Activated CD8-positive, alpha-beta memory T cell treated with anti-CD3 and anti-CD28 coated beads for 4 hours (primary cell): ENCODE results near the gene CDKL4.
A peak's percentile ranks its signal among the peaks of the same experiment; 100 is the strongest.
"Not testable (repeated sequence)": the region's sequence is repeated elsewhere in the genome, so short reads cannot be mapped to it uniquely, and the experiment has no call there.

Source experiments
- DNase-seq, 2 donors: peaks; one replicate each; pipeline ENCODE4 v3.0.0-alpha.2; 2020; ENCODE audit warnings: low read depth in 2 of 2

Gene CDKL4

GRCh38 chr2:39232141-39232540 lies 11.6 kb downstream of the CDKL4 start:
- no peak for DNase-seq

- no peak for DNase-seq
Measured at GRCh38 chr2:39228413-39229209, 15.2 kb downstream of the CDKL4 start.

GRCh38 chr2:39227628-39228412 lies 15.9 kb downstream of the CDKL4 start:
- peak; percentile 52 to 69 for DNase-seq

GRCh38 chr2:39225567-39225966 lies 18.2 kb downstream of the CDKL4 start:
- DNase-seq, result no peak

GRCh38 chr2:39223909-39224308 lies 19.9 kb downstream of the CDKL4 start:
- no peak for DNase-seq

- no peak for DNase-seq
Measured at GRCh38 chr2:39221459-39221858, 22.3 kb downstream of the CDKL4 start.

- DNase-seq, result no peak
Measured at GRCh38 chr2:39220136-39220535, 23.6 kb downstream of the CDKL4 start.

GRCh38 chr2:39218391-39218790 lies 25.4 kb downstream of the CDKL4 start:
- no peak for DNase-seq

GRCh38 chr2:39217192-39217550 lies 26.6 kb downstream of the CDKL4 start:
- no peak for DNase-seq

GRCh38 chr2:39216346-39217191 lies 27.2 kb downstream of the CDKL4 start:
- peak; percentile 14 to 52 for DNase-seq

- DNase-seq, result no peak
Measured at GRCh38 chr2:39215545-39215944, 28.2 kb downstream of the CDKL4 start.

GRCh38 chr2:39213015-39213414 lies 30.8 kb downstream of the CDKL4 start:
- DNase-seq, result no peak

GRCh38 chr2:39210846-39211245 lies 32.9 kb downstream of the CDKL4 start:
- DNase-seq, result no peak

- no peak for DNase-seq
Measured at GRCh38 chr2:39203382-39203781, 40.4 kb downstream of the CDKL4 start.

- DNase-seq, result no peak
Measured at GRCh38 chr2:39202639-39203369, 41.0 kb downstream of the CDKL4 start.

GRCh38 chr2:39197003-39197402 lies 46.8 kb downstream of the CDKL4 start:
- not testable (repeated sequence) for DNase-seq

GRCh38 chr2:39194686-39195085 lies 49.1 kb downstream of the CDKL4 start:
- no peak for DNase-seq

- no peak for DNase-seq
Measured at GRCh38 chr2:39188960-39189494, 54.7 kb downstream of the CDKL4 start.

GRCh38 chr2:39183673-39184072 lies 60.1 kb downstream of the CDKL4 start:
- no peak for DNase-seq

- DNase-seq, result no peak
Measured at GRCh38 chr2:39181297-39181696, 62.5 kb downstream of the CDKL4 start.
